T-helper 2 cell (primary cell): ENCODE results near the gene CCSER1.
"Not testable (repeated sequence)": the region's sequence is repeated elsewhere in the genome, so short reads cannot be mapped to it uniquely, and the experiment has no call there.

Experiments
- DNase-seq, 5 experiments: peaks; one replicate each; pipeline versions ENCODE4 v3.0.0 to v3.0.0-alpha.2; 2012 to 2022

The CCSER1 gene

GRCh38 chr4:90299373-90299772, 172.2 kb downstream of the CCSER1 start:
- no peak for DNase-seq

- no peak for DNase-seq
These were observed 179.6 kb downstream of the CCSER1 start for GRCh38 chr4:90306810-90307209.

GRCh38 chr4:90317140-90317539, 189.9 kb downstream of the CCSER1 start:
- not testable (repeated sequence) for DNase-seq

GRCh38 chr4:90317785-90318184, 190.6 kb downstream of the CCSER1 start:
- no peak for DNase-seq

- peak in 1 of 5 experiments; percentile 0 for DNase-seq
These were observed 191.0 kb downstream of the CCSER1 start for GRCh38 chr4:90318193-90318592.

- DNase-seq, result no peak
These were observed 201.4 kb downstream of the CCSER1 start for GRCh38 chr4:90328558-90328957.

- no peak for DNase-seq
These were observed 203.4 kb downstream of the CCSER1 start for GRCh38 chr4:90330546-90330945.

GRCh38 chr4:90345549-90346215, 218.5 kb downstream of the CCSER1 start:
- DNase-seq, result no peak

GRCh38 chr4:90349636-90350035, 222.4 kb downstream of the CCSER1 start:
- no peak for DNase-seq

GRCh38 chr4:90357117-90357710, 230.0 kb downstream of the CCSER1 start:
- peak in 1 of 5 experiments; percentile 17 for DNase-seq

GRCh38 chr4:90375081-90375480, 247.9 kb downstream of the CCSER1 start:
- DNase-seq, result no peak

- DNase-seq, result no peak
These were observed 266.0 kb downstream of the CCSER1 start for GRCh38 chr4:90393215-90393614.

GRCh38 chr4:90403781-90404180, 276.6 kb downstream of the CCSER1 start:
- DNase-seq, result no peak

- not testable (repeated sequence) for DNase-seq
These were observed 280.7 kb downstream of the CCSER1 start for GRCh38 chr4:90407897-90408296.

- not testable (repeated sequence) for DNase-seq
These were observed 285.6 kb downstream of the CCSER1 start for GRCh38 chr4:90412786-90413185.

- DNase-seq, result no peak
These were observed 287.9 kb downstream of the CCSER1 start for GRCh38 chr4:90415116-90415515.

GRCh38 chr4:90419124-90419711, 292.0 kb downstream of the CCSER1 start:
- DNase-seq, result peak in 1 of 5 experiments; percentile 17

- no peak for DNase-seq
These were observed 294.0 kb downstream of the CCSER1 start for GRCh38 chr4:90421161-90421560.

GRCh38 chr4:90425893-90426292, 298.7 kb downstream of the CCSER1 start:
- DNase-seq, result no peak

- no peak for DNase-seq
These were observed 311.3 kb downstream of the CCSER1 start for GRCh38 chr4:90438522-90438921.

GRCh38 chr4:90441770-90442169, 314.6 kb downstream of the CCSER1 start:
- no peak for DNase-seq

- DNase-seq, result no peak
These were observed 315.4 kb downstream of the CCSER1 start for GRCh38 chr4:90442619-90443018.

GRCh38 chr4:90443231-90443630, 316.0 kb downstream of the CCSER1 start:
- no peak for DNase-seq

- no peak for DNase-seq
These were observed 317.7 kb downstream of the CCSER1 start for GRCh38 chr4:90444904-90445303.
